ENCODE measurements around the gene NGEF. TPM values are rescaled to one million over a fixed set of nuclear protein-coding genes. Genes with fewer than 3 reads are reported as not detected.

Gene NGEF
- total RNA-seq, 3 donors from 2014 or later = 1.6 to 6.3 TPM; not detected in 1

- H3K36me3 ChIP-seq = no peaks in the 10 kb centered on the region
- no peak for TF ChIP-seq CTCF (IDR thresholded peaks at IDR 0.05)
- H3K27me3 ChIP-seq = no peaks in the 10 kb centered on the region
- peak overlapping the region; percentile 35 to 55 for H3K27ac ChIP-seq
- peak overlapping the region; percentile 26 to 73 (median 62) for H3K4me3 ChIP-seq
- intact Hi-C loops (cut with DNase I; ENCODE audit: low total_unique reads) = no loop called here
- DNase-seq (ENCODE audit: low spot score in 2 of 2) = peak in 1 of 2 donors; percentile 51
- H3K9me3 ChIP-seq = no peaks in the 10 kb centered on the region
- H3K4me1 ChIP-seq = no peaks in the 10 kb centered on the region
Observed at GRCh38 chr2:232876161-232876977, 136.7 kb downstream of the NGEF start.

GRCh38 chr2:232875256-232876121 lies 137.6 kb downstream of the NGEF start:
- H3K27ac ChIP-seq = peak overlapping the region in 1 of 2 donors; percentile 55
- no peaks in the 10 kb centered on the region for H3K27me3 ChIP-seq
- DNase-seq (ENCODE audit: low spot score in 2 of 2) = no peak
- no peaks in the 10 kb centered on the region for H3K4me1 ChIP-seq
- TF ChIP-seq POLR2A (IDR thresholded peaks at IDR 0.05) = no peak
- no peak for TF ChIP-seq CTCF (IDR thresholded peaks at IDR 0.05)
- TF ChIP-seq POLR2AphosphoS5 (IDR thresholded peaks at IDR 0.05) = no peak
- peak overlapping the region; percentile 26 to 73 (median 62) for H3K4me3 ChIP-seq
- H3K36me3 ChIP-seq = no peaks in the 10 kb centered on the region
- H3K9me3 ChIP-seq = no peaks in the 10 kb centered on the region
- intact Hi-C loops (cut with DNase I; ENCODE audit: low total_unique reads) = no loop called here

GRCh38 chr2:232874677-232875223 lies 138.3 kb downstream of the NGEF start:
- H3K4me1 ChIP-seq = no peaks in the 10 kb centered on the region
- H3K4me3 ChIP-seq = no peak overlapping the region
- H3K27ac ChIP-seq = peak overlapping the region; percentile 86 to 91
- intact Hi-C loops (cut with DNase I; ENCODE audit: low total_unique reads) = no loop called here
- no peak for TF ChIP-seq POLR2AphosphoS5 (IDR thresholded peaks at IDR 0.05)
- TF ChIP-seq CTCF (IDR thresholded peaks at IDR 0.05) = no peak
- TF ChIP-seq POLR2A (IDR thresholded peaks at IDR 0.05) = no peak
- peak in 1 of 2 donors; percentile 27 for DNase-seq (ENCODE audit: low spot score in 2 of 2)
- H3K36me3 ChIP-seq = no peaks in the 10 kb centered on the region
- H3K9me3 ChIP-seq = no peaks in the 10 kb centered on the region
- H3K27me3 ChIP-seq = no peaks in the 10 kb centered on the region

GRCh38 chr2:232873909-232874641 lies 139.0 kb downstream of the NGEF start:
- Histone ChIP-seq H3K36me3 (no peaks in the 10 kb centered on the region), H3K4me1 (no peaks in the 10 kb centered on the region), H3K9me3 (no peaks in the 10 kb centered on the region), H3K27ac (peak overlapping the region; percentile 86 to 91), H3K4me3 (no peak overlapping the region), H3K27me3 (no peaks in the 10 kb centered on the region)
- intact Hi-C loops (cut with DNase I; ENCODE audit: low total_unique reads) = no loop called here
- DNase-seq (ENCODE audit: low spot score in 2 of 2) = peak in 1 of 2 donors; percentile 34
- TF ChIP-seq CTCF (IDR thresholded peaks at IDR 0.05) = no peak
- no peak for TF ChIP-seq POLR2AphosphoS5 (IDR thresholded peaks at IDR 0.05)
- no peak for TF ChIP-seq POLR2A (IDR thresholded peaks at IDR 0.05)
